SK-N-MC (cell line): ENCODE measurements around the gene DCAF8.

Source experiments
- EZH2 ChIP-seq: fragments of 200-600 bp; sonication (generic); IDR thresholded peaks from one replicate; pipeline ENCODE4 v1.6.1; 2017; ENCODE audit warnings: antibody characterized with exemption
- FOXP2 ChIP-seq: optimal IDR thresholded peaks from 2 replicates; pipeline ENCODE3; 2011; ENCODE audit warnings: mild to moderate bottlenecking, moderate library complexity; ENCODE audit not compliant: insufficient read depth; ENCODE audit errors: extremely low read length, control extremely low read depth
- POLR2AphosphoS5 ChIP-seq: IDR thresholded peaks from 2 replicates; pipeline ENCODE4 v1.6.1; 2012; ENCODE audit warnings: mild to moderate bottlenecking, low read depth, low read length, borderline replicate concordance

DNA sequence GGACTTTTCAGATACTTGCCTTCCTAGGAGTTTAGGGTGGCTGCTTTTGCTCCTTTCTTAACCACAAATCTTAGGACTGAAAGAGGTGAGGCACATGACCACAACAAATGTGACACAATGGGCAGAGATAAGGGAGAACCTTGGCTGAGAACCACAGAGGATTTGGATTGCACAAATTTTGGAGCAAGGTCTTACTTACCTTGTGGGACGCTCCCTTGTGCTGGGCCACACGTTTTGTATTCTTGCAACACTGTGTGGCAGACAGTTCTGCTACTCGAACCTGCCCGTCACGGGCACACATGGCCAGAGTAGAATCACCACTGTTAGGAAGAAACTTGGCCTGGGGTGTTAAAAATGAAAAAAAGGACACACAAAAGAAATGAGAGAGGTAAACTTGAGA is 23.9 kb downstream of the DCAF8 start:
- no peak for TF ChIP-seq POLR2AphosphoS5
- no peak for TF ChIP-seq EZH2
- no peak for TF ChIP-seq FOXP2
